GM21723 (cell line): ENCODE measurements around the gene GRID1.
"Not testable (repeated sequence)": the region's sequence is repeated elsewhere in the genome, so short reads cannot be mapped to it uniquely, and the experiment has no call there.

Experiments used
- ATAC-seq: cut with Tn5 transposase; IDR thresholded peaks from one replicate; pipeline ENCODE4 v1.9.1; 2021; ENCODE audit warnings: mild to moderate bottlenecking, moderate library complexity; ENCODE audit not compliant: unreplicated experiment

Gene GRID1

DNA sequence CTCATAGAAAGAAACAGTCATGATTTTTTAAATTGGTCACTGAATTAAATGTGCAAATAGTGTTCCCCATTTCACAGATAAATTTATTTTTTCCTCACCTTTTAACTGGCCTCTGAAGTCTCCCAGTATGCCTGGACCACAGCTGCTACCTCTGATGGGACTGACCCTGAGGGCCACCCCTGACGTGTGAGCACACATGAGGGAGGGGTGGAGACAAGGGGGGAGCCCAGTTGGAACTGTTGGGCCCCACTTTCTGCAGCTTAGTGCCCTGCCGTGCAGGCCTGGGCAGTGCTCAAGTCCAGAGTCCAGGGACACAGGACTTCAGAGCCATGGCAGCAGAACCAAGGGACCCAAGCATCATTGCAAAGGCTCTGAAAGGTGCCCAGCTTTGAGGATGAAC, 243.9 kb downstream of the GRID1 start:
- ATAC-seq, result no peak

DNA sequence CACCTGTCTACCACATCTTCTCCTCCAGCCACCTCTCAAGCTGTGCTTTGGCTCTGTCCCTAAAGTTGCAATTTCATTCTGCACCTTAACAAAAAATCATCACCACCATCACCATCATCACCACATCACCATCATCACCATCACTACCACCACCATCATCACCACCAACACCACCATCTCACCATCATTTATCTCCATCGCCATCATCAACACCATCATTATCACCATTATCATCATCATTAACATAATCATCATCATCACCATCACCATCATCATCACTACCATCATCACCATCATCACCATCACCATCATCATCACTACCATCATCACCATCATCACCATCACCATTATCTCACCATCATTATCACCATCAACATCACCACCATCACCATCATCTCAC, 245.4 kb downstream of the GRID1 start:
- ATAC-seq, result no peak

- ATAC-seq, result no peak
Measured at GRCh38 chr10:86117051-86117450, 249.5 kb downstream of the GRID1 start.

DNA sequence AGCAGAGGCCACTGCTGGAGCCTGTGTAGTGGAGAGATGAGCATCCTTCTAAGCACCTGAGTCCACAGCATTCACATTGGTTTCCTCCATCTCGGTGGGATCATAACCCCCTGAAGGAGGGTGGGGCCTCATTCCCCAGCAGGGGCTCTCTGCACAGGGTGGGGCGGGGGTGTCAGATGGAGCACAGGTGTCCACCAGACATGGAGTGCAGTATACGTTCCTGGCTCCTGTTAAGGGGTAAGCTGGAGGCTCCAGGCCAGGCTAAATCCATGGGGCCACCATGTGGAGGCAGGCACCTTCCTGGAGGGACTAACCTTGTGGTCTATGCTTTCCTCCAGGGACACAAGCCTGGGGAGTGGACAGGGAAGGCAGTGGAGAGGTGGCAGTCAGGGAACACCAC, 252.6 kb downstream of the GRID1 start:
- no peak for ATAC-seq

DNA sequence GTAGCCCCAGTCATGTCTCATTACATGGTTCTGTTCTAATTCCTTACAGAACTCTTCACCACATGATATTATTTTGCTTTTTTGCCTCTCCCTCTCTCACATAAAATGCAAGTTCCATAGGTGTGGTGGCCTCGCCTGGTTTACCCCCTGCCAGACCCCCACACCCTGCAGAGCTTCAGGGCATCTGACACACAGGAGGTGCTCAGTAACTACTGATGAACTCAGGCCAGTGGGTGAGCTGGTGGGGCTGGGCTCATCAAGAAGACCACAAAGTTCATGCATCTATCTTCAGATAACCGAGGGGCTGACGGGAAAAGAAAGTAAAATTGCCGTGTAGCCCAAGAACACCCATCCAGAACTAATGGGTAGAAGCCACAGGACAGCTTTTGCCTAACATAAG, 253.1 kb downstream of the GRID1 start:
- no peak for ATAC-seq

- no peak for ATAC-seq
Measured at GRCh38 chr10:86113044-86113443, 253.6 kb downstream of the GRID1 start.

GRCh38 chr10:86111902-86112545, 254.6 kb downstream of the GRID1 start:
- no peak for ATAC-seq

DNA sequence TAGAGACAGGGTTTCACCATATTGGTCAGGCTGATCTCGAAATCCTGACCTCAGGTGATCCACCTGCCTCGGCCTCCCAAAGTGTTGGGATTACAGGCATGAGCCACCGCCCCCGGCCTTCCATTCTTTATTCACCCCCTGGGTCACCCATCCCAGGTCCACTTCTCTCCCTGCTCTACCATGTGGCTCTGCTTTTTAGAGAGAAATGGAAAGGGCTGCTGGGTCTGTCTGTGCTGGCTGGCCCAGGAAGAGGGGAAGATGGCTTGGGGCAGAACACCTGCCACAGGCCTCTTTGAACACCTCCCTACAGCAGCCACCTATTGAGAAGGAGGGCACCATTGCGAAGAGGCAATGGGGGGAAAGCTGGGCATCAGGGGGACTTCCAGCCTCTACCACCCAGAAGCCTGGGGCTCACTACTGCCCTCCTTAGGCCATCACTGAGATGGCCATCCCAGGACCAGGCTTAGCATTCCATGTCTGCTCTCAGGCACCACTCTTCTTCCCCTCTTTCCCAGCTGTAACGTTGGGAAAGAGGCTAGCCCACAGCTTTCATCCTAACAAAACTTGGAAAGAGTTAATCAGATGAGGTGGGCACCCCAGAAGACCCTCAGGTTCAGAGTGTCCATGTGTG, 256.3 kb downstream of the GRID1 start:
- ATAC-seq, result no peak

GRCh38 chr10:86109421-86109820, 257.2 kb downstream of the GRID1 start:
- ATAC-seq, result no peak

- ATAC-seq, result no peak
Measured at GRCh38 chr10:86108696-86109095, 257.9 kb downstream of the GRID1 start.

DNA sequence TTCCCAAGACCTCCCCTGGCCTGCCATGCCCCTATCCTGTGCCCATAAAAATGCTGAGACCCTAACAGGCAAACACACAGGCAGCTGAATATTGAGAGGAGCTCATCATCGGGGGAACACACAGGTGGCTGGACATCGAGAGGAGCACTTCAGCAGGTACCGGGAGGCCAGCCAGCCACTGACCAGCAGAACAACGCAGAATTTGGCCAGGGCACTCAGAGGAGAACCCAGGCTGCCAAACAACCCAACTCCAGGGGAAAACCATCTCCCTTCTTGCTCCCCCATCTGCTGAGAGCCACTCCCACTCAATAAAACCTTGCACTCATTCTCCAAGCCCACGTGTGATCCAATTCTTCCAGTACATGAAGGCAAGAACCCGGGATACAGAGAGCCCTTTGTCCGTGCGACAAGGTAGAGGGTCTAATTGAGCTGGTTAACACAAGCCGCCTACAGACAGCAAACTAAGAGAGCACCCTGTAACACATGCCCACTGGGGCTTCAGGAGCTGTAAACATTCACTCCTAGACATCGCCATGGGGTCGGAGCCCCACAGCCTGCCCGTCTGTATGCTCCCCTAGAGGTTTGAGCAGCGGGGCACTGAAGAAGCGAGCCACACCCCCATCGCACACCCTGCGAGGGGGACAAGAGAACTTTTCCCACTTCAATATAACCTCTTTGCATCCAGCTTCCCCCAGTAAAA, 258.8 kb downstream of the GRID1 start:
- not testable (repeated sequence) for ATAC-seq

DNA sequence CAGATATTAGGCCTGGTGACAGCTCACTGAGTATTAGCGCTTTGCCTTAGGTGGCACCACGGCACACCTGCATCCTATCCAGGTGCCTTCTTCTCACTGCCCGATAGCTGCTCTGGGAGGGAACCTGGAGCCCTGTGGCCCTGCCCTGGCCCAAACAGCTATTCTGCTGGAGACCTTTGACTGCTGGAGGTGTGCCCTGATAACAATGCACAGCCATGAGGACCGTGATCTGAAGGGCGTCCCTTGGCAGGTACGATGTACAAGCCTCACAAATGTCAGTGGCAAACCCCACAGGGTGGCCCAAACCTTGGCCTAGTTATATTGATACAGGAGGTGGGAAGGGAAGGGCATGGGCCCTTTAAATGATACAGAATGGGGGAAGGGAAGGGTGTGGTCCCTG, 259.5 kb downstream of the GRID1 start:
- ATAC-seq, result no peak

- ATAC-seq, result no peak
Measured at GRCh38 chr10:86106616-86107015, 260.0 kb downstream of the GRID1 start.

GRCh38 chr10:86105640-86106039, 261.0 kb downstream of the GRID1 start:
- no peak for ATAC-seq

GRCh38 chr10:86105181-86105580, 261.4 kb downstream of the GRID1 start:
- no peak for ATAC-seq

GRCh38 chr10:86104611-86105145, 261.9 kb downstream of the GRID1 start:
- no peak for ATAC-seq

- no peak for ATAC-seq
Measured at GRCh38 chr10:86104156-86104555, 262.4 kb downstream of the GRID1 start.

- no peak for ATAC-seq
Measured at GRCh38 chr10:86103391-86104101, 263.0 kb downstream of the GRID1 start.

- ATAC-seq, result no peak
Measured at GRCh38 chr10:86102451-86102850, 264.1 kb downstream of the GRID1 start.

- ATAC-seq, result no peak
Measured at GRCh38 chr10:86102031-86102430, 264.6 kb downstream of the GRID1 start.

DNA sequence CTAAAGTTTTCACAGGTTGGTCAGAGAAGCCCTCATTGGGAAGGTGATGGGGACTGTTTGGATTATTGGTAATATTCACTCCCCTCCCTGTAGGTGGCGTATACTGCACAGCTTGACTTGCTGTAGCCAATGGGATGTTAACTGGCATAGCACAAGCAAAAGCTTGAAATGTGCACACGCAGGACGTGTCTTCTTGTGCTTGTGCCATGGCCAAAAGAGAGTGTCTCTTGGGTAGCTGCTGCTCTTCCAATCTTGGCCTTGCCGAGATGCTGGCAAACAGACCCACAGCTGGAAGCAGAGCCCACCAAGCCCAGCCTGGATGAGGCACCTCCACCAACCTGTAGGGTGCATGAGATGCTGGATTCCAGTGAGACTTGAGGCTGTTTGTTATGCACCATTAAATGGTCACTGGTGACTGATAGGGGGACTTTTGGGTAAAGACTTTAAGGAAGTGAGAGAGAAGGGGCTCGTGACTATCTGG, 266.0 kb downstream of the GRID1 start:
- peak; percentile 66 for ATAC-seq
